ENCODE measurements around the gene ZFAND4.
"Not testable (repeated sequence)": the region's sequence is repeated elsewhere in the genome, so short reads cannot be mapped to it uniquely, and the experiment has no call there.

The ZFAND4 gene

DNA sequence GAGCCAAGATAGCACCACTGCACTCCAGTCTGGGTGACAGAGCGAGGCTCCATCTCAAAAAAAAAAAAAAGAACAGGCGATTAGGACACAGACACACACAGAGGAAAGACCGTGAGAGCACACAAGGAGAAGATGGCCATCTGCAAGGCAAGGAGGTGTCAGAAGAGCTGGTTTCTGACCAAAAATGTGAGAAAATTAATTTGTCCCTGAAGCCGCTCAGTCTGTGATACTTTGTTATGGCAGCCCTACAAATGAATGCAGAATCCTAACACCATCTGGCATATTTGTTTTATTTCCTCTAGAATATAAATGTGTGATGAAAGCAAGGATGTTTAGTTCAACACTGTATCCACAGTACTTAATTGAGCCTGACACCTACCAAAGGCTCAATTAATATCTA is 69.7 kb downstream of the ZFAND4 start:
- Histone ChIP-seq H3K4me3 (ENCODE audit: insufficient read depth, low read depth, low read length, poor library complexity, severe bottlenecking) (no peak overlapping the region), H3K27ac (ENCODE audit: insufficient read depth, low read length, poor library complexity, severe bottlenecking) (no peak overlapping the region), H3K27me3 (replicated peaks; ENCODE audit: control insufficient read depth, insufficient read depth, low read length, poor library complexity, severe bottlenecking) (no peaks in the 10 kb centered on the region), H3K4me1 (ENCODE audit: control insufficient read depth, insufficient read depth, low read length, poor library complexity, severe bottlenecking) (no peaks in the 10 kb centered on the region), H3K36me3 (ENCODE audit: control insufficient read depth, insufficient read depth, low read length) (no peaks in the 10 kb centered on the region), H3K9me3 (ENCODE audit: control insufficient read depth, low read length) (no peaks in the 10 kb centered on the region)
- no peak for DNase-seq

DNA sequence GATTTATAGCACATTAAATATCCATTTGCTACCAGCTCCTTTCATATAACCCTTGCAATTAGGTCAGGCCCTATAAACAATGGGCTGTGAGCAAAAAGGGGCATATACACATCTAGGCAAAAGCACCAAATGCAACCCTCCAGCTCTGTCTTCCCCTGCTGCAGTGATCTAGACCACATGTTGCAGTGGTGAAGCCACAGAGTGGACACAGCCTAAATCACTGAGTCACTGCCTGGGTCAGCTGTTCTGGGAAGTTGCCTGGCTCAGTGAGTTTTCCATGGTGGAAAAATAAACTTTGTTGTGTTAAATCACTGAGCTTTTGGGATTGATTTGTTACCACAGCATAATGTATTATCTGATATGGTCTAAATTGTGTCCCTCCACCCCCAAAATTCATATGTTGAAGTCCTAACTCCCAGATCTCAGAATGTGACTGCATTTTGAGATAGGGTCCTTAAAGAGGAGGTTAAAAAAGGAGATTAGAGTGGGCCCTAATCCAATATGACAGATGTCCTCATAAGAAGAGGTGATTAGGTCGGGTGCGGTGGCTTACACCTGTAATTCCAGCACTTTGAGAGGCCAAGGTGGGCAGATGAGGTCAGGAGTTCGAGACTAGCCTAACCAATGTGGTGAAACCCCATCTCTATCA is 70.4 kb downstream of the ZFAND4 start:
- Histone ChIP-seq H3K27me3 (replicated peaks; ENCODE audit: control insufficient read depth, insufficient read depth, low read length, poor library complexity, severe bottlenecking) (no peaks in the 10 kb centered on the region), H3K27ac (ENCODE audit: insufficient read depth, low read length, poor library complexity, severe bottlenecking) (no peak overlapping the region), H3K9me3 (ENCODE audit: control insufficient read depth, low read length) (no peaks in the 10 kb centered on the region), H3K4me1 (ENCODE audit: control insufficient read depth, insufficient read depth, low read length, poor library complexity, severe bottlenecking) (no peaks in the 10 kb centered on the region), H3K36me3 (ENCODE audit: control insufficient read depth, insufficient read depth, low read length) (no peaks in the 10 kb centered on the region), H3K4me3 (ENCODE audit: insufficient read depth, low read depth, low read length, poor library complexity, severe bottlenecking) (no peak overlapping the region)
- no peak for DNase-seq

DNA sequence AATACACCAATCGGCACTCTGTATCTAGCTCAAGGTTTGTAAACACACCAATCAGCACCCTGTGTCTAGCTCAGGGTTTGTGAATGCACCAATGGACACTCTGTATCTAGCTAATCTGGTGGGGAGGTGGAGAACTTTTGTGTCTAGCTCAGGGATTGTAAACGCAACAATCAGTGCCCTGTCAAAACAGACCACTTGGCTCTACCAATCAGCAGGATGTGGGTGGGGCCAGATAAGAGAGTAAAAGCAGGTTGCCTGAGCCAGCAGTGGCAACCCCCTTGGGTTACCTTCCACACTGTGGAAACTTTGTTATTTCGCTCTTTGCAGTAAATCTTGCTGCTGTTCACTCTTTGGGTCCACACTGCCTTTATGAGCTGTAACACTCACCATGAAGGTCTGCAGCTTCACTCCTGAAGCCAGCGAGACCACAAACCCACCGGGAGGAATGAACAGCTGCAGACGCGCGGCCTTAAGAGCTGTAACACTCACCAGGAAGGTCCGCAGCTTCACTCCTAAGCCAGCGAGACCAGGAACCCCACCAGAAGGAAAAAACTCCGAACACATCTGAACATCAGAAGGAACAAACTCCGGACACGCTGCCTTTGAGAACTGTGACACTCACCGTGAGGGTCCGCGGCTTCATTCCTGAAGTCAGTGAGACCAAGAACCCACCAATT is 71.2 kb downstream of the ZFAND4 start:
- H3K4me3 ChIP-seq (ENCODE audit: insufficient read depth, low read depth, low read length, poor library complexity, severe bottlenecking); DNase-seq; H3K27me3 ChIP-seq (replicated peaks; ENCODE audit: control insufficient read depth, insufficient read depth, low read length, poor library complexity, severe bottlenecking); H3K4me1 ChIP-seq (ENCODE audit: control insufficient read depth, insufficient read depth, low read length, poor library complexity, severe bottlenecking); H3K9me3 ChIP-seq (ENCODE audit: control insufficient read depth, low read length); H3K27ac ChIP-seq (ENCODE audit: insufficient read depth, low read length, poor library complexity, severe bottlenecking); H3K36me3 ChIP-seq (ENCODE audit: control insufficient read depth, insufficient read depth, low read length): not testable (repeated sequence)

DNA sequence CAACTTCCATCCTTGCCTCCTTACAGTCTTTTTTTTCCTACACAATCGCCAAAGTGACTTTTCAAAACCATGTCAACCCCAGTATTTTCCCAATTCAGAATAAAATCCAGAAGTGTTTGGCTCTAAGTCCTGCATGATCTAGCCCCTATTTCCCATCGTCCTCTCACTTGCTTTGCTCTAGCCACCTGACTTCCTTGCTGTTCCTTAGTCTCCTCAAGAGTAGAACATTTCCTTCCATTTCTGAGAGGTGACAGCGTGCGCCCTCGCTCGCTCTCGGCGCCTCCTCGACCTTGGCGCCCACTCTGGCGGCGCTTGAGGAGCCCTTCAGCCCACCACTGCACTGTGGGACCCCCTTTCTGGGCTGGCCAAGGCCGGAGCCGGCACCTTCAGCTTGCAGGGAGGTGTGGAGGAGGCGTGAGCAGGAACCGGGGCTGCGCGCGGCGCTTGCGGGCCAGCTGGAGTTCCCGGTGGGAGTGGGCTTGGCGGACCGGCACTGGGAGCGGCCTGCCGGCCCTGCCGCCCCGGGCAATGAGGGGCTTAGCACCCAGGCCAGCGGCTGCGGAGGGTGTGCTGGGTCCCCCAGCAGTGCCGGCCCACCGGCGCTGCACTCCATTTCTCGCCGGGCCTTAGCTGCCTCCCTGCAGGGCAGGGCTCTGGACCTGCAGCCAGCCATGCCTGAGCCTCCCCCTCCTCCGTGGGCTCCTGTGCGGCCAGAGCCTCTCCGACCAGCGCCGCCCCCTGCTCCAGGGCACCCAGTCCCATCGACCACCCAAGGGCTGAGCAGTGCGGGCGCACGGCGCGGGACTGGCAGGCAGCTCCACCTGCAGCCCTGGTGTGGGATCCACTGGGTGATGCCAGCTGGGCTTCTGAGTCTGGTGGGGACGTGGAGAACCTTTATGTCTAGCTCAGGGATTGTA is 72.0 kb downstream of the ZFAND4 start:
- not testable (repeated sequence) for H3K4me1 ChIP-seq (ENCODE audit: control insufficient read depth, insufficient read depth, low read length, poor library complexity, severe bottlenecking); H3K4me3 ChIP-seq (ENCODE audit: insufficient read depth, low read depth, low read length, poor library complexity, severe bottlenecking)

GRCh38 chr10:45599646-45600045 is 72.9 kb downstream of the ZFAND4 start:
- Histone ChIP-seq H3K27me3 (replicated peaks; ENCODE audit: control insufficient read depth, insufficient read depth, low read length, poor library complexity, severe bottlenecking) (no peaks in the 10 kb centered on the region), H3K4me1 (ENCODE audit: control insufficient read depth, insufficient read depth, low read length, poor library complexity, severe bottlenecking) (no peaks in the 10 kb centered on the region), H3K9me3 (ENCODE audit: control insufficient read depth, low read length) (no peaks in the 10 kb centered on the region), H3K36me3 (ENCODE audit: control insufficient read depth, insufficient read depth, low read length) (no peaks in the 10 kb centered on the region), H3K27ac (ENCODE audit: insufficient read depth, low read length, poor library complexity, severe bottlenecking) (no peak overlapping the region), H3K4me3 (ENCODE audit: insufficient read depth, low read depth, low read length, poor library complexity, severe bottlenecking) (no peak overlapping the region)
- DNase-seq: no peak

More for the DNA sequence above, 72.0 kb downstream of the ZFAND4 start:
- DNase-seq; H3K9me3 ChIP-seq (ENCODE audit: control insufficient read depth, low read length); H3K27ac ChIP-seq (ENCODE audit: insufficient read depth, low read length, poor library complexity, severe bottlenecking); H3K36me3 ChIP-seq (ENCODE audit: control insufficient read depth, insufficient read depth, low read length); H3K27me3 ChIP-seq (replicated peaks; ENCODE audit: control insufficient read depth, insufficient read depth, low read length, poor library complexity, severe bottlenecking): not testable (repeated sequence)

- Histone ChIP-seq H3K4me1 (ENCODE audit: control insufficient read depth, insufficient read depth, low read length, poor library complexity, severe bottlenecking) (no peaks in the 10 kb centered on the region), H3K9me3 (ENCODE audit: control insufficient read depth, low read length) (no peaks in the 10 kb centered on the region), H3K27ac (ENCODE audit: insufficient read depth, low read length, poor library complexity, severe bottlenecking) (no peak overlapping the region), H3K27me3 (replicated peaks; ENCODE audit: control insufficient read depth, insufficient read depth, low read length, poor library complexity, severe bottlenecking) (no peaks in the 10 kb centered on the region), H3K36me3 (ENCODE audit: control insufficient read depth, insufficient read depth, low read length) (no peaks in the 10 kb centered on the region), H3K4me3 (ENCODE audit: insufficient read depth, low read depth, low read length, poor library complexity, severe bottlenecking) (no peak overlapping the region)
- DNase-seq: no peak
These were observed 73.5 kb downstream of the ZFAND4 start for GRCh38 chr10:45599021-45599603.

DNA sequence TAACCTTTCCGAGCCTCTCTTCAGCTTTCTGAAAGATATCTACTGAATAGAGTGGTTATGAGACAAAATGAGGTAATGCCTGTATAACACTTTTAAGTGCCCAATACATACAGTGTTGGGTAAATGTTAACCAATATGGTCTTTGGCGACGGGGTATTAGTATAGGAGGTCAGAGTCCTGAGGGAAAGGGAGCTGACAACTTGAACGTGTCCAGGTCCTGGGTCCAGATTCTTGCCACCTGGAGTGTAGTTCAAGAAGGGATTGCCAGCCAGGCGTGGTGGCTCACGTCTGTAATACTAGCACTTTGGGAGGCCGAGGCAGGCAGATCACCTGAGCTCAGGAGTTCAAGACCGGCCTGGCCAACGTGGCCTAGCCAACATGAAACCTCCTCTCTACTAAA is 76.0 kb downstream of the ZFAND4 start:
- no peak for DNase-seq
- Histone ChIP-seq H3K27me3 (replicated peaks; ENCODE audit: control insufficient read depth, insufficient read depth, low read length, poor library complexity, severe bottlenecking) (no peaks in the 10 kb centered on the region), H3K4me3 (ENCODE audit: insufficient read depth, low read depth, low read length, poor library complexity, severe bottlenecking) (no peak overlapping the region), H3K9me3 (ENCODE audit: control insufficient read depth, low read length) (no peaks in the 10 kb centered on the region), H3K4me1 (ENCODE audit: control insufficient read depth, insufficient read depth, low read length, poor library complexity, severe bottlenecking) (peaks cover 11% of the 10 kb centered on the region), H3K36me3 (ENCODE audit: control insufficient read depth, insufficient read depth, low read length) (no peaks in the 10 kb centered on the region), H3K27ac (ENCODE audit: insufficient read depth, low read length, poor library complexity, severe bottlenecking) (no peak overlapping the region)

GRCh38 chr10:45594276-45595157 is 78.1 kb downstream of the ZFAND4 start:
- H3K4me1 ChIP-seq (ENCODE audit: control insufficient read depth, insufficient read depth, low read length, poor library complexity, severe bottlenecking): peaks cover 11% of the 10 kb centered on the region
- peaks cover 7% of the 10 kb centered on the region for H3K36me3 ChIP-seq (ENCODE audit: control insufficient read depth, insufficient read depth, low read length)
- DNase-seq: peak; percentile 79 to 88 (median 82)
- H3K27me3 ChIP-seq (replicated peaks; ENCODE audit: control insufficient read depth, insufficient read depth, low read length, poor library complexity, severe bottlenecking): no peaks in the 10 kb centered on the region
- H3K27ac ChIP-seq (ENCODE audit: insufficient read depth, low read length, poor library complexity, severe bottlenecking): peak overlapping the region; percentile 58
- H3K9me3 ChIP-seq (ENCODE audit: control insufficient read depth, low read length): no peaks in the 10 kb centered on the region
- H3K4me3 ChIP-seq (ENCODE audit: insufficient read depth, low read depth, low read length, poor library complexity, severe bottlenecking): peak overlapping the region; percentile 88

- Histone ChIP-seq H3K4me3 (ENCODE audit: insufficient read depth, low read depth, low read length, poor library complexity, severe bottlenecking) (peak overlapping the region; percentile 88), H3K36me3 (ENCODE audit: control insufficient read depth, insufficient read depth, low read length) (peaks cover 7% of the 10 kb centered on the region), H3K9me3 (ENCODE audit: control insufficient read depth, low read length) (no peaks in the 10 kb centered on the region), H3K4me1 (ENCODE audit: control insufficient read depth, insufficient read depth, low read length, poor library complexity, severe bottlenecking) (peaks cover 11% of the 10 kb centered on the region), H3K27ac (ENCODE audit: insufficient read depth, low read length, poor library complexity, severe bottlenecking) (peak overlapping the region; percentile 58), H3K27me3 (replicated peaks; ENCODE audit: control insufficient read depth, insufficient read depth, low read length, poor library complexity, severe bottlenecking) (no peaks in the 10 kb centered on the region)
- no peak for DNase-seq
These were observed 78.7 kb downstream of the ZFAND4 start for GRCh38 chr10:45593938-45594275.
